Measurements from ENCODE around the gene HS6ST1.

The HS6ST1 gene

DNA sequence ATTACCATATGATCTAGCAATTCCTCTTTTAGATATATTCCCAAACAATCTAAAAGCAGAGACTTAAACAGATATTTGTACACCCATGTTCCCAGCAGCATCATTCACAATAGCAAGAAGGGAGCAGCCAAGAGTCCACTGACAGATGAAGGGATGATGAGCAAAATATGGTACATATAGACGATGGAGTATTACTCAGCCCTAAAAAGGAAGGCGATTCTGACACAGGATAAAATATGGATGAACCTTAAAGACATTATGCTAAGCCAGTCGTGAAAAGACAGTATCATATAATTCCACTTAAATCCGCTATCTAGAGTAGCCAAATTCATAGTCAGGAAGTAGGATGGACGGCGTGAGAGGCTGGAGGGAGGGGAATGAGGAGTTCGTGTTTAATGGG, 20.4 kb downstream of the HS6ST1 start:
- no peak for DNase-seq

DNA sequence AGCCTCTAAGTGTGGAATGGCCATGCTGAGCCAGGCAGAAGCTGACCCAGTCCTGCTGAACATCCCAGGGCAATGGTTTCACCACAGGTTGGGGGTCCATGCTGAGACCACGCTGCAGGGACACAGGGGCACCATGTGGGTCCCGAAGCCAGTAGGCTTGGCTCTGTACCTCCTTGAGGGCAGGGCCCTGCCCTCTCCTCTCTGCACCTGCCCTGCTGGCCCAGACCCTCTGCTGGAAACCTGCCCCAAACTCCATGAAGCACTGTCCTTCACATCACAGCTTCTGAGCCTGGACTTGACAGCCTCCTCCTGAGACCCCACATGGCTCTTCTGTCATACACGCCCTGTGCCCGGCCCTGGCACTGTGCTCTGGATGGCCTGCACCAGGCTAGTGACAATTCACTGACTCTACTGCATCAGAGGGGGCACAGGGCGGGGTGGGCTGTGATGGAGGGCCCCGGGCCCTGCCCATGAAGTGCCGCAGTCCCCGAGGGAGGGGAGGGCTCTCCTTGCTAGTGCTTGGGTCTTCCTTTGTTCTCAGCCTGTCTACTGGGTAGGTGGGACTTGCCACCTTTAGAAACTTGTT, 24.7 kb downstream of the HS6ST1 start:
- DNase-seq, result no peak

DNA sequence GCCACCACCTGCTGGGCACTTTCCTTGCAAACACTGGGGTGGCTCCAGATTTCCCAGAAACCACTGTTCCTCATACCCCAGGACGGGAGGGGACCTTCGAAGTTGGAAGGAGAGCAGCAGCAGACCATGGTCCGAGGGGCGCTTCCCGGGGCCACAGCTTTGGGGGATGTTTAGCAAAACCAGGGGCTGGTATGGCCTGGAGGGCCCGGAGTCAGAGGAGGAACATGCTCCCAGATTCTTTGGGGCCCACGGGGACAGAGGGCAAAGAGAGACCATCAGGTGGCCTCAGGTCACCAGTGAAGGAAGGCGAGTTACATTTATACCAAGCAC, 25.3 kb downstream of the HS6ST1 start:
- no peak for DNase-seq

DNA sequence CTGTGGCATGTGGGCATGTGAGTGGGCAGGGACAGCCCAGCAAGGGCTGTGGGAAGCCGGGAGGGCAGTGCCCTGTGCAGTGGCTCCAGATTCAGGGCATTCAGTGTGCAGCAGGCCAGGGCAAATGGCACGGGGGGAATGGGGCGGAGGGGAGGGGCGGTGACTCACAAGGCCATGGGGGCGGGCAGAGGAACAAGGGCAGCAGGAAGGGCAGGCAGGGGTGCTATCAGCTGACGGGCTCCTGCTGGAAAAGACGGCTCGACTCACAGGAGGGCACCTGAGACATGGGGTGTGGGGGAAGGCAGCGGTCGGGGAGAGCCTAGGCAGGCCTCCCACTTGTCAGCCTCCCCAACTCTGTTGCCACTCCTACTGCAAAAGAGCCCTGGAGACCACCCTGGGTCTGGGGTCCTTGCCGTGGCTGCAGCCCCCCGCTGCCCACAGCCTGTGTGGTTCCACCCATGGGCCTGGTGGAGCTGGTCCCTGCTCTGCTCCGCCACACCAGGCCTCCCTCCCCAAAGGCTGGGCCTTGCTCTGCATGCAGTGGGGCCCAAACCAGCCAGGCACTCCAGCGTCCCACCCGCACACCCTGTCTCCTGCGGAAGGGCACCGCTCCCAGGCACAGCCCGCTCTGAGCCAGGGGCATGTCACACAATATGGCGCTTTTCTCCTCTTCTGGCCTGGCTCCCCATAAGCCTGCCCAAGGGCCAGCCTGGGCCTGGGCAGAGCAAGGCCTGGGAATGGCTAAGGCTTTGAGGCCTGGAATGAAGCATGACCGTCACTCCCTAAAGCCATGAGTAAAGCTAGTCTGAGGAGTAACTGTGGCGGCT, 25.9 kb downstream of the HS6ST1 start:
- DNase-seq, result no peak

DNA sequence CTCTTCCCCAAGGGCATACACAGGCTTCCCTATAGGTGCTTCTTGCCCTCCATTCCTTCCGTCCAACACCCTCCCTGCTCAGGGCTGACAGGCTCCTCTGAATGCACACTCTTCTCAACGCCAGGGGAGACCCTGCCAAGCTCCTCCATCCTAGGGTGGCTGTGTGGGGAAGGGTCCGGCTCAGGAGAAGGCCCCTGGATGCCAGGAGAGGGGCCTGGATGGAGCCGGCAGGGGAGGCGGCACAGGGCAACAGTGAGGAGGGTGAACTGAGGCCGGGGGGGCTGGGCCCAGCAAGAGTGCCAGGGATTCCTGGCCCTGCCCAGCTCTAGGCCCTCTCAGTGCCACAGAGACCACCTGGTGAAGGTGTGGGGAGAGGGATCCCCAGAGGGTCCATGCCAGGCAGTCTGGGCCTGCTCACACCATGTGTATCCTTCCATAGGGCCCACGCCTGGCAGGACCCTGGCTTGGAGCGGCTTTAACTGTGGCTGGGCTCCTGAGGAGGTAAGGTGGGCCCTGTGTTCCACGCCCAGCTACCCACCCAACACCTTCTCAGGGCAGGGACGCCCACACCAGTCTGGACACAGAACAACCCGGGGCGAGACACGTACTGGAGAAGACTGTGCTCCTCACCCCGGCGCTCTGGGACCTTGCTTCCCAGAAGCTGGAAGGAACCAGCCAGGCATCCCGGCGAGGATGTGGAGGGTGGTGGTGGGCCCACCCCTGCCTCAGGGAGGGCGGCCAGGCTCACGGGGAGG, 26.6 kb downstream of the HS6ST1 start:
- DNase-seq, result no peak

DNA sequence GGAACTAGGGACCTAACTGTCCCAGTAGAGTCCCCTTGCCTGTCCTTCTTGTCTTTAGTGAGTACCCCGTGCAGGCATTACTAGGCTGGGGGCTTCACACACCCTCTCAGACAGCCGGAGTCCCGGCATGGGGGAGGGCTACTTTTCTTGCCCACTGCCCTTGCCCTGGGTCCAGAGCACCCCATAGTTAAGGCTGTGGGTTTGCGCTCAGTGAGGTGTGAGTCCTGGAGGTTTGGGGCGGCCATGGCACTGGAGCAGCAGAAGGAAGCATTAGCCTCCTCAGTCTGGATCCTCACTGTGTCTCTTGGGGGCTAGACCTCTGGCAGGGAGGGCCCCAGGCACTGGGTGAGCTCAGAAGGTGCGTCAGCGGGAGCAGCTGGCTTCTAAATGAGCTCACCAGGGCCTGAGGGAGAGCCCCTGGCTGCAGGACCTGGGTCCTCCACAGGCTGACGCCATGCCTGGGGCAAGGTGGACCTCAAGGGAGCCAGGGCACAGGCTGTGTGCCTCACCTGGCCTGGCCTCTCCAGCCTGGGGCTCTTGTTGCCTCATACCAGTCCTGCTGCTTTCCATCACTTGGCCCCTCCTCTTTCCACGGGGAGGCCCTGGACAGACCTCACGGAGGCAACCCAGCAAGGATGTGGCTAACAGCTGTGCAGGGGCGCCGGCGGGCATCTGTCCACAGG, 27.4 kb downstream of the HS6ST1 start:
- DNase-seq, result no peak

DNA sequence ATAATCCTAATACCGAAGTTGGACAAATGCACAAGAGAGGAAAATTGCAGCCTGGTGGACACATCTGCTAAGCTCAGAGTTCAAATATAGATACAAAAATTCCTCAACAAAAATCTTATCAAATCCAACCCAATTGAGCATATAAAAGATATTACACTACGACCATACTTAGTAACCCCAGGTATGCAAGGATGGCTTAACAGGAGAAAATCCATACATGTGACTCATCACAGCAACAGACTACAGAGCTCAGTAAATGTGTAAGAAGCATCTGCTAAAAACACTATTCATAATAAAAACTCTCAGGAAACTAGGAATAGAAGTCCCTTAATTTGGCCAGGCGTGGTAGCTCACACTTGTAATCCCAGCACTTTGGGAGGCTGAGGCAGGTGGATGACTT, 28.3 kb downstream of the HS6ST1 start:
- DNase-seq, result no peak

DNA sequence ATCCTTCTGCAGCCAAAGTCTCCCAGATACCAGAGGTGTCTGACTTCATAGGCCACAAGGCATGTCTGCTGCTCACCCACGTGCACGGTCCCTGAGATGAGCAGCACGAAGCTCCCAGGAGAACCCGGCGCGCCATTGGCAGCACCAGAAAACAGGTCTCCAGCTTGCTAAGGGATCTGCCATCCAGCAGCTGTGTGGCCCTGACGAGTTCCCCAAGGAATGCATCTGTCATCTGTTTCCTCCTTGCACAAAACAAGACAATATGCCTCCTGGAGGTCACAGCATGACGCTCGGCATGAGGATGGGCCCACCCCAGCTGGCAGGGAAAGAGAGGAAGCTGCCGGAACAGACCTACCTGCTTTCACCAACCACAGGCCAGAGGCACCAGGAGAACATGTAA, 29.2 kb downstream of the HS6ST1 start:
- DNase-seq, result no peak

DNA sequence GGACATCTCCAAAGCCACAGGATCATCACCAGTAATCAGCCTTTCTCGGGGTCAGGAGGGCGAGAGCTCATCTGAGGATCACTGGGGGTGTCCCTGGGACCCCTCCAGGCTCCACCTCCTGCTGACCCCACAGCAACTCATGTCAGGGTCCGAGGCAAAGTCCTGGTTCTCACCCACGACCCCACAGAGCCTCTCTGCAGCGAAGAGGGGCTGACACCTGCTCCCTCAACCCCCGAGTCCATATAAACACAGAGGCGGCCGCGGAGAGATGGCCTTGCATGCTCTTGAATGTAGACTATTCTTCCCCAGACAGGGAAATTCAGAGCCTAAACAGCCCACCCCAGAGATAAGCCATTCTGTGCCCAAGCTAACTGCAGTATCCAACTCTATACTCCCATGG, 29.9 kb downstream of the HS6ST1 start:
- DNase-seq, result no peak

DNA sequence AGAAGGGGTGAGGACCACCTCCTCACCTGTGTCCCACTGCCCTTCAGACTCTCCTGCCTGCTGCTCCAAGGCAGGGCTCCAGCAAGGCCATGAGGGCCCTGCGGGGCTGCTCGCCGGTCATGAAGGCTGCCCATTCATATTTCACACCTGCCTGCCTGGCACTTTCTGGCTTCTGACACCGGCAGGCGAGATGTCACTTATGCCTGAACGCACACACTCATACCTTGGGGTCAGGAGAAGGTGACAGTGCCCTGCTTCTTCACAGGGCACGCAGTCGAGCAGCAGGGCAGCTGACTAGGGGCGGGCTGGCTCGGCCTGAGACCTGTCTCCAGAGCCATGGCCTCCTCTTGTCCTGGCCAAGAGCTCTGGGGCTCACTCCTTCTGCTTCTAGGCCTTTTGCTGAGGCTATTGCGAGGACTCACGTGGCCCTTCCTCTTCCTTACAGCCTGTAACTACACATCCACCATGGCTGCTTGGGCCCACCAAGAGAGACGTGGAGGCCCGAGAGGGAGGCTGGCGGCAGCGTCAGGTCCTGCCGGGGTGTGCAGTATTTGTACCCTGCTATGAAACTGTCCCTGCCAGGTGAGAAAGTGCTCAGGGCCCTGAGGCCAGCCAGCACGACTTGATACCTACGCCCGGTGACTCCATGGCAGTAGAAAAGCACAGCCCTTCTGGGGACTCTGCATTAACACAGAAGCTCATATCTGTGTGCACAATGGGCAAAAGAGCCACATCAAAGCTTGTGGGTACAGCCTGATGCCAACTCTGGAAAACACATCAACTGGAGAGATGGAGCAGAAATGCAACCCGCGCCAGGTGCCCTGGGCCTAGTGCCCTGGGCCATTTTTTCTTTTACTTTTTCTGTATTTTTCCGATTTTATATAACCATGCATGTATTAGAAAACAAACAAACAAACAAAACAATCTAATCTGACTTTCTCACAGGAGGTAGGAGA, 30.6 kb downstream of the HS6ST1 start:
- no peak for DNase-seq

DNA sequence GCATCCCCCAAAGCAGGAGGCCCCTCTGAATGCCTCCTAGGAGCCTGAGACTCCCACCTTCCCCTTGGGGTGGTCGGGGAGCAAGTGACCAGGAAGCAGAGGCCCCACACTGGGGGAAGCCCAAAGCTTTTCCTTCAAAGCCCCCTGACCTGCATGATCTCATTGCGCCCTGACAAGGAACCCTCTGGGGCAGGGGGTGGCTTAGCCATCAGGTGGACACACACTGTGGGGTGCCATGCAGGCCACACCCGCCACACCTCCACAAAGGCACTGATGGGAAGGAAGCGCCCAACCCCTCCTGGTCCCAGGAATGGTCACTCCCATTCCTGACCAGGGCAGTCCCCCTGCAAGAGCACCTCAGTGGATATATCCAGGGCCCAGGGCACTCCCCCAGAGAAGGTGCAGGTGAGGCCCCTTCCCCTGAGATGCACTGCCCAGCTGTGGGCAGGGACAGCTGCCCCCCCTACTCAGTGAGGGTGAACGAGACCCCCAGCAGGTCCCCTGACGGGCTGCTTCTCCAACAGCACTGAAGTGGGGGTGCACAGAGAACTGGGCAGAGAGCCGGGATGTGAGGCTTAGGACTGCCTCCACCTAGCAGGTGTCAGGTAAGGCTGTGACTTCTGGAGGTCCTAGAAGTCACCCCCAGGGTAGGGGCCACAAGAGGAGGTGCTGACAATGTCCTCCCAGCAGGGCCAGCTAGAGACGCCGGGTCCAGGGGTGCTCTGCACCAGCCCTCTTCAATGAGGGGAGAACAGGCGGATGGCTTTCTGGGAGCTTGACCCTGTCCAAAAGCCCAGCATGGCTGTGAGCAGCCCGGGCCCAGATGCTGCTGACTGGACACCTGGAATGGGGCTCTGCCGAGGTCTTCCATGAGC, 31.5 kb downstream of the HS6ST1 start:
- DNase-seq, result no peak

DNA sequence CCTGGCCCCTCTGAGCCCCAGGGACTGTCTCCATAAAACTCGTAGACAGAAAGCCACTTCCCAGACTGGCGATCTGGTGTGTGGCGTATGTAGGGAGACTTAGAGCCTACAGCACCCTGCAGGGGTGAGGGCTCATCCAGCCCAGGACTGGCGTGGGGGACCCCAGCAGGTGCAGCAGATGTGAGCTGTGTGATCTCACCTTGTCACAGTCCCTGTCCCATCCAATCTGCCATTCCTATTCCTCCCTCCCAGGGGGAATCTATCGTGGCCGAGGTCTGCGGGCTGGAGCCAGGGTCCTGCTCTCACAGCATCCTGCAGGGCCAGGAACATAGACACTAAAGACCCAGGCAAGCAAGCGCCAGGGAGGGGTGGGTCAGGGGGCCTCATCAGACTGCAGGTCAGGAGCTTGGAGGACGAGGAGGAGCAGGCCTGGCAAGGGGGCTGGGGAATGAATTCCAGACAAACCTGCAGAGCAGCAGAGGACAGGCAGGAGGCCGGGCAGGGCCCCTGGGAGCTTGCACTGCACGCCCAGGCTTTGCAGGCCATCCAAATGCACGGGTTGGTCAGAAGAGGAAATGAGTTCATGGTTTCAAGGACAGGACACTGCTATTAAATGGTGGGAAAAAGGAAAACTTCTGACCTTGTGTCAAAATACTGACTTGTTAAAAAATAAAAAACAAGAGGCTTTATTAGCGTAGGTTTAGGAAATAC, 32.5 kb downstream of the HS6ST1 start:
- DNase-seq, result no peak

DNA sequence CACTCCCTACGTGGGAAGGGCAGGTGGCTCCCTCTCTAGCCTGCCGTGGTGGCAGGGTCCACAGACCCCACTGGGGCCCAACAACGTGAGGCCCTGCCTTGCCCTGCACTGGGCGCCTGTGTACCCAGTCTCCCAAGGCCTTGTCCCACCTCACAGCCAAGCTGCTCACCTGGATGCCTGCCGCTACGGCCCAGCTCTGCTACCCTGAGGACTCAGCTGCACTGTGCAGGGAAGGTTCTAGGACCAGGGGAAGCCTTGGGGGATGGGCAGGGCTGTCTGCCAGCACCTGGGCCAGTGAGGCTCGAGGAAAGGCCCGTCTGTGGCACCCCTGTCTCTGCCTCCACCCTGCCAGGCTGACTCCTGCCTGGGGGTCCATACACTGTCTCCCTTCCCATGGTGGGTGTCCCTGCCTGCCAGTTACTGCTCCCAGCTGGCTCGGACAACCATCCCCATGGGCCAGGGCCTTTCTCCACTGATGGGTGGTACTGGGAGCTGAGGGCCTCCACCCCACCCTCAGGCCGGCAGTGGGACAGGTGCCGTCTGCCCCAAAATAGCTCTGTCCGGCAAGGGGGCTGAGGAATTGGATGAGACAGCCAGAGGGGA, 33.2 kb downstream of the HS6ST1 start:
- no peak for DNase-seq

DNA sequence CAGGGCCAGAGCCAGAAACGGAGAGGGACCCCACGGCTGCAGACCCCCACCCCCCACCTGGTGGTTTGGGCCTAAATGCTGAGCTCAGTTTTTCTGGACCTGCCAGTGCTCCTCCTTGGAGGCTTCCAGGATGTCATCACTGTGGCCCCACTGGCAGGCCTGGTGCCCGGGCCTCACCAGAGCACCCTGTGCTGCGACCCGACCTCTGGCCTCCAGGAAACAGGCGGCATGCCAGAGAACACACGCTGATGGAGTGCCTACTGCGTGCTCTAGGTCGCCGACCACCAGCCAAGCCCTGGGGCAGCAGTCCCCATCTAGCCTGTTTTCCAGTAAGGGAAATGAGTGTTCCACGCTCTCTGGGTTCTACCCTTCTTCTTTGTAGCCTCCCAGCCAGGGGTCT, 33.8 kb downstream of the HS6ST1 start:
- DNase-seq, result no peak

DNA sequence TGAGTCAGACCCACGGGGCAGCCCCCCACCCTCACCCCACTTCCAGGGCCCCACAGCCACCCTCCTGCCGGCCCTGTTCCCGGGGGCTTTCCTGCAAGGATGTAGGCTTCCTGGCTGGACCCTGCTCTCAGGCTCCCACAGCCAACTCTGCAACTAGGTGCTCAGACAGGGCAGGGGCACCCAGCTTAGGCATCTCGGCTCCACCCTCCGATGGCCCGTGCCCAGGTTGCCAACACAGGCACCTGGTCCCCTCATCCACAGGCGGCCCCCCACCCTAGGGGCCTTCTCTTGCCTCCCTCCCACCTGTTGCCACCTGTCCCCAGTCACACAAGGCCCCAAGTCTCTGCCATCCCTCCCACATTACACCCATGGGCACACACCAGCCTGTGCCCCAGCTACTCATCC, 34.6 kb downstream of the HS6ST1 start:
- no peak for DNase-seq

DNA sequence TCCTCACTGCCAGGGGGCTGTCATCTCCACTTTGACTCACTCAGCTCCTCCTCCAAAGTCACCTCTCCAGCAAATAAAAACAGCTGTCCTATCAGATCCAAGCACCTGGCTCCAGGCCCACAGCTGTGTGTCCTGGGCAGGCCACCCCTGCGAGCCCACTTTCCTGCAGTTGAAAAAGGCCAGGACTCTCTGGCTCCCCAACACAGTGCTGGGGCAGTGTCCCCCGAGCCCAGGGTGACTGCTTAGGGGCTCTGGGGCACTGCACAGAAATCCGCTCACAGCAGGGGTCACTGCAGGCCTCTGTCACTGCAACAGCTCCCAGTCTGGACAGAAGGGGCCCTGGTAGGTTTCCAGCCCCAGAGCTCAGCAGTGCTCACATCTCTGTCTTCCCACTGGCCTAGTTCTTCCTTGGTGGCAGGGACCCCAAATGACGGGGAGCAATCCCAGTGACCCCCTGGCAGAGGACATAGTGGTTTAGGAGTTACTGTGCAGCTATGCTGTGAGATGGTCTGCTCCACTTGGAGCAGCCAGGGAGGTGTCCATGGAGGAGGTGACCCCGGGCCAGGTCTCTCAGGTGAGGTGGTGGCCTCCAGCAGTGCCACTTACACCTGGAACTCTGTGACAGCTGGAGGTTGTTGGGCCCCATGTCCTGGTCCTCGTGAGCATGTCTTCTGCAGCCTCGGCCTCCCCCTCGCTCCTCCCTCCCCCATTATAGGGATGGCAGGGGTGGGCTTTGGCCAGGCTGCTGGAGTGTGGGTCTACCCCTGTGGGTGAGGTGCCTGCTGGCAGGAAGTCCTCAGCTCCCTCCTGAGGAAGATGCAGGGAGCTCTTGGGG, 35.5 kb downstream of the HS6ST1 start:
- no peak for DNase-seq

DNA sequence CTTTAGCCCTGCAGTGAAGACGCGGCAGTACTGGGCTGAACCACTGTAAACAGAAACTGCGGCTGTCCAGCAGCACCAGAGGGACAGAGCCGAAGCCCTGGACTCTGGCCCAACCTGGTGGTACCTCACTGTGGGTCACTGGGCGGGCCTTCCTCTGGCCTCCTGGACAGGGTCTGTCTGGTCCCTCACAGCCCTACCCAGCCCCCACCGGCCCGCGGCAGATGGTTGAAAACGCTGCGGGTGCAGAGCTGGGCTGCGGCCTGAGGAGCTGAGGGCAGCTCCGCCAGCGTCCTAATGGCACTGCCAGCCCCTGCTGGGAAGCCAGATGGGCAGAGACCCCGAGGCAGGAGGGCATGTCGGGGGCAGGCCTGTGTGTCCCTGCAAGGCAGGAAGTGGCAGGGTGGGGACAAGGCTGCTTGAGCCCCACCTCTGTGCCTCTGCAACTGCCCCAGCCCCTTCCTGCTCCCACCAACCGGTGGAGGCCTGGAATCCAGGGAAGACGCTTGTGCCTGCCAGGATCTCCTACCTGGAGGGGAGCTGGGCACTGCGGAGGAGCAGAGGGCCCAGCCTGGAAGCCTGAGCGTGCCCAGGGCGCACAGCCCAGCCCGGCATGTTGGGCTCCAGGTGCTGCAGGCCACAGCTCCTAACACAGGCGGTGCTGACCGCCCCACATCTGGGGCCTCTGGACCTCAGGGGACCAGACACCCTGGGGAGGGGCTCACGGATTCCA, 36.3 kb downstream of the HS6ST1 start:
- no peak for DNase-seq

DNA sequence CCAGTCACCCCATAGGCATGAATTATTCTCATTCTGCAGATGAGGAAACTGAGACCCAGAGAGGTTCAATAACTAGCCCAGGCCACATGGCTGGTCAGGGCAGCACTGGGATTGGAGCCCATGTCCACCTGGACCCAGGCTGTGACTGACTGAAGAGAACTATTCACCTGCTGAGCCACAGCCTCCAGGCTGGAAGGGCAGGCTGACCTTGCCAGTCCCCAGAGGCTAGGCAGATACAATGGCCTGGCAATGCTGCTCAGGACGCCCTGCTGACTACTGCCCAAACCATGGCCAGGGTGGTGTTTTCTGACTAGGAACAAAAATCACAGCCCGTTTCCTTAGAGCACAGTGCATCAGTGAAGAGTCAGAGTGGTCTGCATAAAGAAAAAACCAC, 36.8 kb downstream of the HS6ST1 start:
- no peak for DNase-seq

DNA sequence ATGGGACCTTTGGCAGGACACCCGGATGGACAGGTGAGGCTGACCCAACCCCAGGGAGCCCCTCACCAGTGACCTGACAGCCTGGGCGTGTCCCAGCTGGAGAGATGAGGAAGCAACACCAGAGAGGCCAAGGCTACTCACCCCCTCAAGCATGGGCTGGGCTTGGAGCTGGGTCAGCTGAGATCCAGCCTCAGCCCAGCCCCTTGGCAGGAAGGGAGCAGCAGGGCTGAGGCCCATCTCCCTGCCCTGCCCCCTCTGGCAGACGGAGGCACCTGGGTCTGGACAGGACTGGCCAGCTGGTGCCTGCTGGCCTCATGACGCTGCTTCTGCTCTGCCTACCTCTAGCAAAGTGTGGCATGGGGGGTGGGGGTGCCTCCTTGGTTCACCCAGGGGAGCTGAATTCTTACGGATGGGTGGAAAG, 37.8 kb downstream of the HS6ST1 start:
- no peak for DNase-seq

All from activated gamma-delta T cell treated with Interleukin-2 at 50 U/mL for 16 hours (primary cell).